ENCODE data around the gene IL21.
"Not testable (repeated sequence)": the region's sequence is repeated elsewhere in the genome, so short reads cannot be mapped to it uniquely, and the experiment has no call there.

Gene IL21

DNA sequence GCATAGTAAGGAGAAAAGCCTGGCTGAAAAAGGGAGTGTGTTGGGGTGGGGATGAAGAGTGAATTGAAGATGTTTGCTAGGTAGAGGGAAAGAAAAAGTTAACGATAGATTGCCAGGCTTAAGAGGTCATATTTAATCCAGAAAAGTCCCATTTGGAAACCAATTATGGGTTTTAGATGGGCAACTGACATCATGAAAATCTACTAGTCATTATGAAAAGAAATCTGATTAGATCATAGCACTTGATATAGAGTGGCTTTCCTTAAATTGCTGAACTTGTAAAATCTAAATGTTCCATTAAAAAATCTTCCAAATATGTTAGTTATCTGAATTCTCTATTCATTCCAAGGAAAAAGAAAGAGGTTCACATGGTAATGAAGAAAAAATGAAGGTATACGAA lies 37.5 kb upstream of the IL21 start:
- DNase-seq (ENCODE audit: low read depth, low spot score) = no peak
- ChIA-PET CTCF (no interaction called here), POLR2A (no interaction called here)
- TF ChIP-seq, protein P1, sequence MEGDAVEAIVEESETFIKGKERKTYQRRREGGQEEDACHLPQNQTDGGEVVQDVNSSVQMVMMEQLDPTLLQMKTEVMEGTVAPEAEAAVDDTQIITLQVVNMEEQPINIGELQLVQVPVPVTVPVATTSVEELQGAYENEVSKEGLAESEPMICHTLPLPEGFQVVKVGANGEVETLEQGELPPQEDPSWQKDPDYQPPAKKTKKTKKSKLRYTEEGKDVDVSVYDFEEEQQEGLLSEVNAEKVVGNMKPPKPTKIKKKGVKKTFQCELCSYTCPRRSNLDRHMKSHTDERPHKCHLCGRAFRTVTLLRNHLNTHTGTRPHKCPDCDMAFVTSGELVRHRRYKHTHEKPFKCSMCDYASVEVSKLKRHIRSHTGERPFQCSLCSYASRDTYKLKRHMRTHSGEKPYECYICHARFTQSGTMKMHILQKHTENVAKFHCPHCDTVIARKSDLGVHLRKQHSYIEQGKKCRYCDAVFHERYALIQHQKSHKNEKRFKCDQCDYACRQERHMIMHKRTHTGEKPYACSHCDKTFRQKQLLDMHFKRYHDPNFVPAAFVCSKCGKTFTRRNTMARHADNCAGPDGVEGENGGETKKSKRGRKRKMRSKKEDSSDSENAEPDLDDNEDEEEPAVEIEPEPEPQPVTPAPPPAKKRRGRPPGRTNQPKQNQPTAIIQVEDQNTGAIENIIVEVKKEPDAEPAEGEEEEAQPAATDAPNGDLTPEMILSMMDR (IDR thresholded peaks at IDR 0.05; ENCODE audit: insufficient read depth, low read length, missing control alignments) = no peak
- H3K4me3 ChIP-seq (ENCODE audit: low read depth, low read length) = no peak overlapping the region

DNA sequence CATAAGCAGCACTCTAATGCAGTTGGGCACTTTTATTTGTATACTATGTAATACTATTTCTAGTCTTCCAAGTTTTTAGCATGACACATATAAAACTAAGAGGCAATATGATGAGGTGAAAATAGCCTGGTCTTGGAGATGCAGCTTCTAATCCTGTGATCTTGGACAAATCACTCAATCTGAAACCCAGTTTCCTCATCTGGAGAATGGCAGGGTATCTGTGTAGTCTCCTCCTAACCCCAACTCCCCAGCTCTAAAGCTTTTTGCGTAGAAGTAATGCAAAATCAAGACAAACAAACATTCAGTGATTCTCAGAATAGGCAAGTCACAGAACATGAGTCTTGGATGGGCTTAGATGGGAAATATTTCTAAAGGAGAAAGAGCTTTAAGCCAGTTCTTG lies 36.7 kb upstream of the IL21 start:
- CTCF ChIA-PET = interaction anchor here (0.9 to 1.5 kb wide), 2 partner anchors 37 to 60 kb away, joined by 3 read pairs; no protein-coding TSS in a partner anchor

DNA sequence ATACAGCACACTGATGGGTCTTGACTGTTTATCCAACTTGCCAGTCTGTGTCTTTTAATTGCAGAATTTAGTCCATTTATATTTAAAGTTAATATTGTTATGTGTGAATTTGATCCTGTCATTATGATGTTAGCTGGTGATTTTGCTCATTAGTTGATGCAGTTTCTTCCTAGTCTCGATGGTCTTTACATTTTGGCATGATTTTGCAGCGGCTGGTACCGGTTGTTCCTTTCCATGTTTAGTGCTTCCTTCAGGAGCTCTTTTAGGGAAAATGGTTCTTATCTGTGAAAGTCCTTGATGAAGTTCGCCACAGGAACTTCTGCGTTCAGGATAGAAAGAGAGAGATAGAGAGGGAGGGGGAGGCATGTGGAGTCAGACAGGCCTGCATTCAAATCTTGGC lies 35.7 kb upstream of the IL21 start:
- CTCF ChIA-PET = interaction anchor here (0.9 to 1.5 kb wide), 2 partner anchors 38 to 61 kb away, joined by 3 read pairs; no protein-coding TSS in a partner anchor
- H3K4me3 ChIP-seq (ENCODE audit: low read depth, low read length); DNase-seq (ENCODE audit: low read depth, low spot score); POLR2A ChIA-PET: not testable (repeated sequence)

More for the DNA sequence above, 36.7 kb upstream of the IL21 start:
- H3K4me3 ChIP-seq (ENCODE audit: low read depth, low read length) = no peak overlapping the region
- POLR2A ChIA-PET = no interaction called here
- no peak for DNase-seq (ENCODE audit: low read depth, low spot score)
- TF ChIP-seq, protein P1 (IDR thresholded peaks at IDR 0.05; ENCODE audit: insufficient read depth, low read length, missing control alignments) = no peak

DNA sequence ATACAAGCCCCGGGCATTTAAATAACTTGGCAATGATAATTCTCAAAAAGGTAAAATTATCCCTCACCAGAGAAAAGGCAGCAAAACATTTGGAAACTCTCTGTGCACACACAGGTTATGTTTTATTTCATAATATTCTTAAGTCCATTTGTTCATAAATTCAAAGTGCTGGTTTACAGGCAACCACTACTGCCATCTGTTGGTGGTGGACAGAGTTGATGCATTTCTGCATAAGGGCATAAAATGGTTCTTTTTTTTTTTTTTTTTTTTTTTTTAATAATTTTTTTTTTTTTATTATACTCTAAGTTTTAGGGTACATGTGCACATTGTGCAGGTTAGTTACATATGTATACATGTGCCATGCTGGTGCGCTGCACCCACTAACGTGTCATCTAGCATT lies 31.5 kb upstream of the IL21 start:
- ChIA-PET CTCF (interaction anchor here (0.9 to 2.3 kb wide), 10 partner anchors 8 to 113 kb away, joined by 3 to 22 read pairs (median 4); no protein-coding TSS in a partner anchor), POLR2A (no interaction called here)
- DNase-seq (ENCODE audit: low read depth, low spot score) = no peak
- TF ChIP-seq, protein P1 (IDR thresholded peaks at IDR 0.05; ENCODE audit: insufficient read depth, low read length, missing control alignments) = peak; percentile 55
- no peak overlapping the region for H3K4me3 ChIP-seq (ENCODE audit: low read depth, low read length)

DNA sequence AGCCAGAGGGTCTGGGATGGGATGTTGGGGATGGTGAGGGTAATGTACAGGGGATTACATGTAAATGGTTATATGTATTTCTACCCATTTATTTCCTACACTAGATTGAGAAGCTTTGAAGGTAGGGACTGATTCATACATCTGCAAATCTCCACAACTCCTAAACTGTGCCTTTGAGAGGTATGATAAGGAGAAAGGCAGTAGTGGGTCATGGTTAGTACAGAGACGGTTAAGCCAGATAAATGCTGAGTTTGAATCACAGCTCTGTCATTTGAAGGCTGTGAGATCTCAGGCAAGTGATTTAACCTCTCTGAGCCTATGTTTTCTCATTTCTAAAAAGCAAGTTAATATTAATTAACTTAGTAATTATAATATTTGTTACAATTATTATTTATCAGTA lies 29.3 kb upstream of the IL21 start:
- TF ChIP-seq, protein P1 (IDR thresholded peaks at IDR 0.05; ENCODE audit: insufficient read depth, low read length, missing control alignments) = no peak
- H3K4me3 ChIP-seq (ENCODE audit: low read depth, low read length) = no peak overlapping the region
- CTCF ChIA-PET = interaction anchor here (1.1 to 2.3 kb wide), 4 partner anchors 10 to 73 kb away, joined by 4 to 22 read pairs (median 4); no protein-coding TSS in a partner anchor
- DNase-seq (ENCODE audit: low read depth, low spot score) = no peak
- POLR2A ChIA-PET = no interaction called here

DNA sequence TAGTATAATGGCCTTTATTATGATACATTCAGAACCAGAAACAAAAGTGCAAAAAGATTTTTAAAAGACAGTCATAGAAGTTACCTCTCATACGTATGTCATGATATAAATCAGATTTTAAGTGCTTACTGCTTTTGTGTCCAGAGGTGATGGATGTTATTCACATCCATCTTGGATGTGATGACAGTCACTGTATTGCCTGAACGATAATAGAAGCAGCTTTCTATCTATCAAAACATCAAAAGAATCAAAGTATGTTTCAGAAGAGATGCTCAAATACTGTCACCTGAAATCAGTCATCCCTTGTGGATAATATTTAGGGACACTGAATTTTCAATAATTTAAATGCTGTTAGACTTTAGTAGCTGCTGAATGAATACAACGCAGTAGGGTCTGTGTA lies 26.8 kb upstream of the IL21 start:
- no peak for DNase-seq (ENCODE audit: low read depth, low spot score)
- ChIA-PET POLR2A (no interaction called here), CTCF (interaction anchor here (0.9 kb wide), 1 partner anchor 44 kb away, joined by 3 read pairs; no protein-coding TSS in a partner anchor)
- TF ChIP-seq, protein P1 (IDR thresholded peaks at IDR 0.05; ENCODE audit: insufficient read depth, low read length, missing control alignments) = no peak
- no peak overlapping the region for H3K4me3 ChIP-seq (ENCODE audit: low read depth, low read length)

DNA sequence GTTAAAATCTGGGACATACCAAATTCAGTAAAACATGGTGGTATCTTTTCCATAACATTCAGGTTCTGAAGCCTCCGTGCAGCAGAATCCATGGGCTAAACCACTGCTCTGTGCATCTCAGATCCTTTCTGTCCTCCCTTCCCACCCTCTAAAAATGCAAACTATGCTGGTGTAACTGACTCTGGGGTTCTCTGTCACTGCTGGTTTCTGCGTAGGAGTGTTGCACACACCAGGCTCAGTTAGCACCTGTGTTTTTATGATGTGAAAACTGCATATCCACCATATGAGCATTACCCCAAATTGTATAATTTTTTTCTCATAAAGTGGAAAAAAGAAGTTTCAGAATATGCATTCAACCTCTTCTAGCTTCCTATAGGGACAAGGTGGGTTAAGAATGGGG lies 22.4 kb upstream of the IL21 start:
- no peak for DNase-seq (ENCODE audit: low read depth, low spot score)
- H3K4me3 ChIP-seq (ENCODE audit: low read depth, low read length) = no peak overlapping the region
- CTCF ChIA-PET = no interaction called here
- POLR2A ChIA-PET = no interaction called here
- TF ChIP-seq, protein P1 (IDR thresholded peaks at IDR 0.05; ENCODE audit: insufficient read depth, low read length, missing control alignments) = no peak
